VCaP (cell line): Measurements from ENCODE around the gene TSC1.

Experiments
- H3K27ac ChIP-seq: fragments of 450-650 bp; 2 replicates; pipeline ENCODE4 v1.5.1; 2017
- TF ChIP-seq, protein P1 (sequence below): fragments of 450-650 bp; conservative IDR thresholded peaks from 2 replicates; pipeline ENCODE4 v1.5.1; 2017; ENCODE audit warnings: mild to moderate bottlenecking, moderate library complexity

The TSC1 gene

DNA sequence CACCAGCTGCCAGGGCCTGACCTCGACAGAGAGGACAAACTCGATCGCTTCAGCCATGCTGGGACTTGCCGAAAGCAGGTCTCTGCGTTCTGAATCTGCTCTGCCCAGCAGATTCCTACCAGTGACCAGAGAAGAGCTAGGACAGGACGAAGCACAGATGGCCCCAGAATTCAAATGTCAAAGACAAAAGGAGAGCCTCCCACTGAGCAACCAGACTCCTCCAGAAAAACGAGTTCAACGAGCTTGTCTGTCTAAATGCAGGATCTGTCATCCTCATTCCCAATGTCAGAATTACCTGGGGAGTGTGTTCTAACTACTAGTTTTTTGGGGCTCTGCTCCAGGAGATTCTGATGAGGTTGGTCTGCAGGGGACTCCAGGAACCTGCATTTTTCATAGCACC lies 79.7 kb downstream of the TSC1 start:
- TF ChIP-seq, protein P1, sequence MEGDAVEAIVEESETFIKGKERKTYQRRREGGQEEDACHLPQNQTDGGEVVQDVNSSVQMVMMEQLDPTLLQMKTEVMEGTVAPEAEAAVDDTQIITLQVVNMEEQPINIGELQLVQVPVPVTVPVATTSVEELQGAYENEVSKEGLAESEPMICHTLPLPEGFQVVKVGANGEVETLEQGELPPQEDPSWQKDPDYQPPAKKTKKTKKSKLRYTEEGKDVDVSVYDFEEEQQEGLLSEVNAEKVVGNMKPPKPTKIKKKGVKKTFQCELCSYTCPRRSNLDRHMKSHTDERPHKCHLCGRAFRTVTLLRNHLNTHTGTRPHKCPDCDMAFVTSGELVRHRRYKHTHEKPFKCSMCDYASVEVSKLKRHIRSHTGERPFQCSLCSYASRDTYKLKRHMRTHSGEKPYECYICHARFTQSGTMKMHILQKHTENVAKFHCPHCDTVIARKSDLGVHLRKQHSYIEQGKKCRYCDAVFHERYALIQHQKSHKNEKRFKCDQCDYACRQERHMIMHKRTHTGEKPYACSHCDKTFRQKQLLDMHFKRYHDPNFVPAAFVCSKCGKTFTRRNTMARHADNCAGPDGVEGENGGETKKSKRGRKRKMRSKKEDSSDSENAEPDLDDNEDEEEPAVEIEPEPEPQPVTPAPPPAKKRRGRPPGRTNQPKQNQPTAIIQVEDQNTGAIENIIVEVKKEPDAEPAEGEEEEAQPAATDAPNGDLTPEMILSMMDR = no peak
- H3K27ac ChIP-seq = no peak overlapping the region

DNA sequence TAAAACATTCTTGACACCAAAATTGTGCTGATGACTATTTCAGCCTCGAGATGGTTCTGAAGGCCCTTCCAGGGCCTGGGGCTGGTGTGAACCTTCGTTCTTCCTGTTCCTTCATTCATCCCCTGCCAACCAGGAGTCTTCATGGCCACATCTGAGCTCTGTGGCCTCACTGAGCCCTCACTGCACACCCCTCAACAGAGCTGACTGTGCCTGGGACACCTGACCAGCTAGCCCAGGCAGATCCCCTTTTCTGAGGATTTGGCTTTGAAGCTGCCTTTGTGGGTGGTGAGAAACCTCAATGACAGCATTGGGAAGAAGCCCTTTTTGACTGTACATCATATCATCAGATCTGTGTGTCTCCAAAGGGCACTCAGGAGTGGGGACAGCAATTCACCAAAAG lies 80.1 kb downstream of the TSC1 start:
- TF ChIP-seq, protein P1 = no peak
- H3K27ac ChIP-seq = no peak overlapping the region

DNA sequence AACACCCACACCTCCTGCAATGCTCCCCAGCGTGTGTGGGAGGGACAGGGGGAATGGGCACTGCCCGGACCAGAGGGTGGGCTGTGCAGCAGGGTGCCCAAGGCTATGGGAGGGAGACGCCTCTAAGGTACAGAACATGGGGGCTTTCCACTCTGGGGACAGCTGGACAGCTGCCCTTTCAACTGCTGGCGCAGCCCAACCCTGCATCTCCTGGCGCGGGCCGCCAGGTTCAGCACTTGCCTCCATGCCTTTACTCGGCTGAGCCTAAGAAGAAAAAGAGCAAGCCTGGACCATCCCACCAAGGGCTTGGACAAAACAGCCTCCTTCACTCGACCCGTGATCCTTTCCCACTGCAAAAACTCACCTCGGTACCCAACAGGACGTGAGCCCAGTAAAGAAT lies 81.3 kb downstream of the TSC1 start:
- TF ChIP-seq, protein P1 = no peak

DNA sequence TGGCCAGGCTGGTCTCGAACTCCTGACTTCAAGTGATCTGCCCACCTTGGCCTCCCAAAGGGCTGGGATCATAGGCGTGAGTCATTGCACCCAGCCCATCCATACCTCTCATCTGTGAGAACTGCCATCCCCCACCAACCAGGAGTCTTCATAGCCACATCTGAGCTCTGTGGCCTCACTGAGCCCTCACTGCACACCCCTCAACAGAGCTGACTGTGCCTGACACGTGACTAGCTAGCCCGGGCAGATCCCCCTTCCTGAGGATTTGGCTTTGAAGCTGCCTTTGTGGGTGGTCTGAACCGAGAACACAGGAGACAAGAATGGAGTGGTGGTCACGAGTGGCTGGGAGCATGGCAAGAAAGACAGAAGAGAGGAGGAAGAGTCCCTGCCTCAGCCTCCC lies 81.9 kb downstream of the TSC1 start:
- TF ChIP-seq, protein P1 = no peak
- no peak overlapping the region for H3K27ac ChIP-seq

More for the DNA sequence above, 81.3 kb downstream of the TSC1 start:
- H3K27ac ChIP-seq = no peak overlapping the region

DNA sequence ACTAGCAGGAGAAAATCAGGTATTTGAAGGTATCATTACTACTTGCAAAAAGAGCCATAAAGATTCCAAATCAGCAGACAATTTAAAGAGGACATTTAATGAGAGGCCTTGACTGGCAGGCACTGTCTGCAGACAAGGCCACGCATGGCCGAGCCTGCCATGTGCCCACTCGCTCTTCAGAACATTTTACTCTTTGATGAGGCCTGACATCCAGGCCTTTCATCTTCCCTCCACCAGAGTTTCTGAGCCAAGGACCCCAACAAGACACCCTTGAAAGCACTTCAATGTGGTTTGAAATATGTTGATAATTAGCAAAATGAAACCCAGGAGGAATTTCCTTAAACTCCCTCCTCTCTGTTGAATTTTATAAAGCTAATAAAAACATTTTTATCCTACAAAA lies 82.8 kb downstream of the TSC1 start:
- TF ChIP-seq, protein P1 = no peak
- H3K27ac ChIP-seq = no peak overlapping the region

DNA sequence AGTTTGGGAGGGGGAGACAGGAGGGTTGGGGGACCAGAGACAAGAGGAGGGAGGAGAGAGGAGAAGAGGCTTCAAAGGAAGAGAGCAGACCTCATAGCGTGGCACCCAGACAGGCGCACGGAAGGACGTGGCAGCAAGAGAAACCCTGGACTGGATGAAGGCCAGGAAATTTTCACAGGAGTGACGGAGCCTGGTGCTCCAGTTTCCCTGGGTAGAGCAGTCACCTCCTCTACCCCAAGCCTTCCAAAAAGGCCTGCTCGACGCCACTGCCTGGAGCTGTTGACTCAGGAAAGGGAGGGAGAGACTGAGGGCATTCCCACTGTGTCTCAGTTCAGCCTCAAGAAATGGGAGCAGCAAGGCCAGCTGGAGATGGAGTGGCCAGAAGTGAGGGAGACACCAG lies 85.7 kb downstream of the TSC1 start:
- no peak overlapping the region for H3K27ac ChIP-seq
- TF ChIP-seq, protein P1 = no peak

DNA sequence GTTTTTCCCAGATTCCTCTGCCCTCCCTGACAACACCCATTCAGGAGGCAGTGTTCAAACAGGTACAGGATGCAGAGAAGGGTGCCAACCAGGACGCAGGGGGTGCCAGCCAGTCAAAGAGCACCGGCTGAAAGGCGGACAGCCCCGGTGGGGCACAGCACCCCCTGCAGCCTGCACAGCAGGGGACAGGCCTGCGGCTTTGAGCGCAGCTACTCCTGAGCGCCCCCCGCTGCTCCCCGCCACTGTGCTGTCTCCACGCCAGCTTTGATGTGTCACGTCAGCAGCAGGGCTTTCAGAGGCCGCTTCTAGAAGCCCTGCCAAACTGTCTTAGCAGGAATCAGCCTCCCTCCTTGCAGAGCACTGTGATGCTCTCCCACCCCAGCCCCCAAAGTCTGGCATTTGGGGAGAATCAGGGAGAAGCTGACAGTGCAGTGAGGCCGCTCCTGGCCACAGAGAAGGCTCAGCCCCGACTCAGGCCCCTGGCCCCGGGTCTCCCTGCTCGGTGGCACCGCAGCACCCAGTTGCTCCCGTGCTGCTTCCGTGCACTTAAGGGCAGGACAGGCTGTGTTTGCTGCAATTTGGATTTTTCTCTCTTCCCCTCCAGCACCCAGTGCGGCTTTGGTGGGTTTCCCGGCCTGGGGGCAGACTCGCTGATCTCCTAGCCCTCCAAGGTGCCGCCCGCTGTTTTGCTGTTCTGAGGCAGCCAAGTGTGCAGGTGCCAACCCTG lies 86.6 kb downstream of the TSC1 start:
- TF ChIP-seq, protein P1 = no peak
- H3K27ac ChIP-seq = no peak overlapping the region
